ENCODE measurements around the gene CDC42EP5.

- TF ChIP-seq CTCF (IDR thresholded peaks at IDR 0.05): no peak
- no peak for TF ChIP-seq POLR2AphosphoS5 (IDR thresholded peaks at IDR 0.05)
- TF ChIP-seq POLR2A (IDR thresholded peaks at IDR 0.05): no peak
- TF ChIP-seq EP300 (IDR thresholded peaks at IDR 0.05): no peak
Observed at GRCh38 chr19:54475706-54476105, 2.6 kb upstream of the CDC42EP5 start.
